ENCODE results near the gene PNP. TPM values are rescaled to one million over a fixed set of nuclear protein-coding genes. Genes with fewer than 3 reads are reported as not detected.

PNP gene
- 167 to 193 TPM (median 175 TPM) in 5 replicates for total RNA-seq (2022; extraction: Qiagen RNA extraction; ENCODE audit: low read depth)

DNA sequence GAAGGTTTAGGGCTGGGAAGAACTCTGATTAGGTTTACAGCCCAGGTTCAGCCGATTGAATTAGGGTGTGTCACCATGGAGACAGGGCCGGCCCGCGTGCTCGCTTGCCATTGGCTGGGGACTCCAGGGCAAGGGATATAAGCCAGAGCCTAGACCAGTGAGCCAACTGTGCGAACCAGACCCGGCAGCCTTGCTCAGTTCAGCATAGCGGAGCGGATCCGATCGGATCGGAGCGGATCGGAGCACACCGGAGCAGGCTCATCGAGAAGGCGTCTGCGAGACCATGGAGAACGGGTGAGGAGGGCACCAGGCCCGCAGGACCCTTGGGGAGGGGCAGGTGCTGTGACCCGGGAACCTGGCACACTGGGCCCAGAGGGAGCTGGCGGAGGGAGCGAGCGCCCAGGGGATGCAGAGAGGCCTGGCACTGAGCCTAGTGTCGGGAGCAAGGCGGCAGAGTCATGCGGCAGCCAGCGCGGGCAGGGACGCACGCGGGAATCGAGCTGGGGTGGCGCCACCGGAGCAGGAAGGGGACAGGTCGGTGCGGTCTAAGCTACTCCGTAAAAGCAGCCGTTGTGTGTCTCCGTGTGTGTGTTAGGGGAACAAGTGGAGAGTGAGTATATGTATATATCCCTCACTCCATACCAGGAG lies at the start of gene PNP:
Gene PNP (plus strand): TSS at position 165 of the 648 bp plus-strand sequence. CDS start 119 bp downstream, at position 284.

DNA sequence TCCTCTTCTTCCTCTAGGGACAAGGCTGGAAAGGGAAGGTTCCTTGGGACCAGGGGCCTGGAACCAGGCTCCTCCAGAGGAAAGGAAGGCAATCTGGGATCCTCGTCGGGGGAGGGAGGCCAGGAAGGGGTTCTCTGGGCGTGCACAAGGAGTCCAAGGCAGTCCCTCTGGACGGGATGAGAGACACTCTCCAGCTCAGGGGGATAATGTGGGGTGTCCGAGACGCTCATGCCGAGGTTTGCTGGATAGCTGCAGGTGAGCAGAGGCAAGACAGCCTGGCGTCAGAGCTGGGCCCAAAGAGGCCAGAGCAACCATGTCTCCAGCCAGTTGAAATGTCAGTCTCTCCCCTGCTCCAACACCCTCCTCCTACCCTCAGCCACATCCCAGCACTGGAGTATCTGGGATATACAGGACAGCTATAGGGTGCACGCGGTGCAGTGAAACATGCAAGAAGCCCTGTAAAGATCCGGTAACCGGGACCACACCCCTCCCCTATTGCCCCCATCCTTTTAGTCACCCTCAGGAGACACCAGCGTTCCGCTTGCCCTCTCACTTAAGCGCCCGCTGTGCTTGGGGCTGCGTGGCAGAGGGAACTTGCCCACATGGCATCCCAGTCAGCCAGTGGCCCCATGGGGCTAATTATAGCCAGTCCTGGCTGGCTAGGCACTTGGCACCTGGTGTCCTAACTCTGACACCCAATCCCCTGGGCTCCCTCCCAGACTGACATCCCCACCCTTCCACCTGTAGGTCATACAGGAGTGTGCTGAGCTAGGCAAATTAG lies 33.4 kb upstream of the PNP start, which contains the start of gene KLHL33:
Gene KLHL33 (minus strand): TSS at position 585 of the 781 bp plus-strand sequence. CDS start 355 bp downstream, at position 230.

DNA sequence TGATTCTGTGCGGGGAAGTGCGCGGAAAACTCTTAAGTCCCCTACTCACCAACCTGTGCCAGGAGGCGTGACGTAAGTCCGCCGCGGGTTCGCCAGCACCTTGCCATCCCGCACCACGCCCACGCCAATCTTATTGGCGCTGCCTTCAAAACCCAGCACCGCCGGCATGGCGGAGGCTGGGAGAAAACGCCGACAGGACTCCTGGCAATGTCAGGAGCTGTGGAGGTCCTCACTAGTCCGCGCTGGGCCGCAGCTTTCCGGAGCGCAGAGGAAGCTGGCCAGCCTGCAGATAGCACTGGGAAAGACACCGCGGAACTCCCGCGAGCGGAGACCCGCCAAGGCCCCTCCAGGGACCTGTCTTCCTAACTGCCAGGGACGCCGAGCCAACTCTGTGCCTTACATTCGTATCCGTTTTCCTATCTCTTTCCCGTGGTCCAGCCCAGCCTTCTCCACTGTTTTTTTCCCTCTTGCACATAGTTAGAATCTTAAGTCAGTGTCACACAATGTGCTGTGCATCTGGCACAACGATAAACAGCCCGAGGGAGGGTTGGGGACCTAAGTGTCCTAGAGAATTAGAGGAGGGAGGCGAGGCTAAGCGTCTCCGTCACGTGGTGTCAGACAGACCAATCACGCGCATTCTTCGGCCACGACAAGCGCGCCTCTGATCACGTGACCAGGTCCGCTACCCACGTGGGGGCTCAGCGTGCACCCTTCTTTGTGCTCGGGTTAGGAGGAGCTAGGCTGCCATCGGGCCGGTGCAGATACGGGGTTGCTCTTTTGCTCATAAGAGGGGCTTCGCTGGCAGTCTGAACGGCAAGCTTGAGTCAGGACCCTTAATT lies 14.5 kb upstream of the PNP start, which contains the start of the genes APEX1 and OSGEP:
Gene APEX1 (plus strand): TSS at position 711 of the 839 bp plus-strand sequence. CDS start 420 bp downstream, outside the sequence.
Gene OSGEP (minus strand): TSS at position 297 of the 839 bp plus-strand sequence. CDS start 129 bp downstream, at position 168.

DNA sequence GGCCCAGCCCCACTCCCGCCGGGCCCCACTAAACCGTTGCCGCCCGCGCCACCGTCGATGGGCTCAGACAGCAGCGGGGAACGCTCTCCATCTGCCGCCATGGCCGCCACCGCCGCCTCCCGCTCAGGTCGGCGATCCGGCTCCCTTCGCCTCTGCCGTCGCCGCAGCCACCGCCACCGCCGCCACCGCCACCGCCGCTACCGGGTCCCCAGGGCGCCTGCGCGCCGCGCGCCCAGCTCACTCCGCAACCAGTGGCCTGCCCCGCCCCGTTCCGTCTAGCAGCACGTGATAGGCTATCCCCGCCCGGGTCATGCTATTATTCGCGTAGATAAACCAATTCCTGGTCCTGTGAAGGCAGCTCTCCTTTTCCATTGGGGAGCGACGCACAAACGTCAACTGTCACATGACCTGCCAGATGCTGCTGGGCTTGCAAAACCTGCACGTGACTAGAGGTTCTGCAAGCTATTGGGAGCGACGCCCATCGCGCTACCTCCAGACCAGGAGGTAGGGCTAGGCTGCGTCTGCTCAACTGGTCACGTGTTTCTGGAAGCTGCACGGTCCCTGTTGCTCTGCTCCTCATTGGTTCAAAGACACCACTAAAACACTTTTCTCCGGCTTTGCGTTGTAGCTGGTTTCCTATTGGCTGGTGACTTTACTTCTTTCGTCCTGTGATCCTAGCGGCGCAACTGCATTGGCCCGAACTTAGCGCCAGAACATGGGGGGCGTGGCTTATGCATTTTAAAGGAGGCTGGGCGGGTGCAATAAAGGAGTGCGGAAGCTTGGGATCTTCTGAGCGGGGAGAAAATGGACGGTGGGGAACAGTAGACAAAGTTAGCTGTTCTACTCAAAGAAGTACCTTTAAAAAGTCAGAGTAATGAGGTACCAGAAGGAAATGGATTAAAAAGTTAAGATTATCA lies 7.7 kb upstream of the PNP start, which contains the start of gene PIP4P1:
Gene PIP4P1 (minus strand): TSS at position 210 of the 917 bp plus-strand sequence. CDS start 109 bp downstream, at position 101.

Other genes starting within 250 kb of the PNP start
- gene OR11H6, start 245.7 kb upstream of the PNP start, total RNA-seq (2022; extraction: Qiagen RNA extraction; ENCODE audit: low read depth) = not detected in 5 replicates
- gene OR11H7, start 240.4 kb upstream of the PNP start, total RNA-seq (2022; extraction: Qiagen RNA extraction; ENCODE audit: low read depth) = not detected in 5 replicates
- not detected in 5 replicates for gene OR11H4, start 230.1 kb upstream of the PNP start, total RNA-seq (2022; extraction: Qiagen RNA extraction; ENCODE audit: low read depth)
- 18.3 to 25.0 TPM (median 20.4 TPM) in 5 replicates for gene TTC5, start 163.5 kb upstream of the PNP start, total RNA-seq (2022; extraction: Qiagen RNA extraction; ENCODE audit: low read depth)
- 38.7 to 52.9 TPM (median 41.0 TPM) in 5 replicates for gene CCNB1IP1, start 136.1 kb upstream of the PNP start, total RNA-seq (2022; extraction: Qiagen RNA extraction; ENCODE audit: low read depth)
- 19.5 to 25.9 TPM (median 22.4 TPM) in 5 replicates for gene PARP2, start 125.8 kb upstream of the PNP start, total RNA-seq (2022; extraction: Qiagen RNA extraction; ENCODE audit: low read depth)
- 8.4 to 11.0 TPM (median 9.8 TPM) in 5 replicates for gene TEP1, start 55.9 kb upstream of the PNP start, total RNA-seq (2022; extraction: Qiagen RNA extraction; ENCODE audit: low read depth)
- gene KLHL33, start 33.2 kb upstream of the PNP start, total RNA-seq (2022; extraction: Qiagen RNA extraction; ENCODE audit: low read depth) = not detected in 5 replicates
- gene OSGEP, start 14.6 kb upstream of the PNP start, total RNA-seq (2022; extraction: Qiagen RNA extraction; ENCODE audit: low read depth) = 19.1 to 25.1 TPM (median 25.0 TPM) in 5 replicates
- 250 to 269 TPM (median 262 TPM) in 5 replicates for gene APEX1, start 14.2 kb upstream of the PNP start, total RNA-seq (2022; extraction: Qiagen RNA extraction; ENCODE audit: low read depth)
- gene PIP4P1, start 8.0 kb upstream of the PNP start, total RNA-seq (2022; extraction: Qiagen RNA extraction; ENCODE audit: low read depth) = 29.2 to 44.4 TPM (median 33.0 TPM) in 5 replicates
- 0.23 to 0.40 TPM (median 0.33 TPM) in 4 of 5 replicates, not detected in the other for gene RNASE10, start 36.1 kb downstream of the PNP start, total RNA-seq (2022; extraction: Qiagen RNA extraction; ENCODE audit: low read depth)
- not detected in 5 replicates for gene RNASE9, start 91.6 kb downstream of the PNP start, total RNA-seq (2022; extraction: Qiagen RNA extraction; ENCODE audit: low read depth)
- not detected in 5 replicates for gene RNASE11, start 118.6 kb downstream of the PNP start, total RNA-seq (2022; extraction: Qiagen RNA extraction; ENCODE audit: low read depth)
- gene RNASE12, start 122.0 kb downstream of the PNP start, total RNA-seq (2022; extraction: Qiagen RNA extraction; ENCODE audit: low read depth) = not detected in 5 replicates
- not detected in 5 replicates for gene OR6S1, start 172.3 kb downstream of the PNP start, total RNA-seq (2022; extraction: Qiagen RNA extraction; ENCODE audit: low read depth)
- 5.3 to 8.7 TPM (median 6.2 TPM) in 5 replicates for gene RNASE4, start 215.2 kb downstream of the PNP start, total RNA-seq (2022; extraction: Qiagen RNA extraction; ENCODE audit: low read depth)
- gene ANG, start 219.4 kb downstream of the PNP start, total RNA-seq (2022; extraction: Qiagen RNA extraction; ENCODE audit: low read depth) = 8.3 to 12.0 TPM (median 11.4 TPM) in 5 replicates

Measured in A549 treated with RU486 at 1 μM for 4 hours (cell line).